Neural progenitor cell (in vitro differentiated cells): ENCODE results near the gene ZFYVE9. TPM values are rescaled to one million over a fixed set of nuclear protein-coding genes. Genes with fewer than 3 reads are reported as not detected.

ENCODE experiments used
- DNase-seq: peaks from one replicate; pipeline ENCODE4 v3.0.0-alpha.2; 2016; ENCODE audit warnings: low spot score
- H2AFZ ChIP-seq: fragments of 200-600 bp; sonication (generic); replicated peaks from 2 replicates; pipeline ENCODE4 v1.6.1; 2016; ENCODE audit warnings: antibody characterized with exemption
- H3F3A ChIP-seq: fragments of 200-600 bp; sonication (generic); 2 replicates; pipeline ENCODE4 v1.6.1; 2016; ENCODE audit warnings: antibody characterized with exemption, low read depth
- H3K27ac ChIP-seq: fragments of 200-600 bp; sonication (generic); 2 replicates; pipeline ENCODE4 v1.5.1; 2016; ENCODE audit warnings: mild to moderate bottlenecking
- H3K27me3 ChIP-seq: fragments of 200-600 bp; sonication (generic); 2 replicates; pipeline ENCODE4 v1.6.1; 2016; ENCODE audit warnings: mild to moderate bottlenecking, moderate library complexity
- H3K36me3 ChIP-seq: fragments of 200-600 bp; sonication (generic); 2 replicates; pipeline ENCODE4 v1.5.1; 2016
- H3K4me1 ChIP-seq: fragments of 200-600 bp; sonication (generic); 2 replicates; pipeline ENCODE4 v1.6.1; 2016; ENCODE audit warnings: mixed run types
- H3K4me2 ChIP-seq: fragments of 200-600 bp; sonication (generic); 2 replicates; pipeline ENCODE4 v1.6.1; 2016
- H3K4me3 ChIP-seq: fragments of 200-600 bp; sonication (generic); 2 replicates; pipeline ENCODE4 v1.5.1; 2016
- H3K79me2 ChIP-seq: fragments of 200-600 bp; sonication (generic); 2 replicates; pipeline ENCODE4 v1.6.1; 2016; ENCODE audit warnings: low read depth
- H3K9ac ChIP-seq: fragments of 200-600 bp; sonication (generic); 2 replicates; pipeline ENCODE4 v1.6.1; 2016
- H3K9me3 ChIP-seq: fragments of 200-600 bp; sonication (generic); 2 replicates; pipeline ENCODE4 v1.5.1; 2016; ENCODE audit warnings: low read depth
- H4K20me1 ChIP-seq: fragments of 200-600 bp; sonication (generic); 2 replicates; pipeline ENCODE4 v1.6.1; 2016; ENCODE audit warnings: low read depth
- H3K27ac Mint-ChIP-seq: 3 replicates; pipeline ENCODE4 v1.8.0; 2021; ENCODE audit warnings: mixed read lengths
- H3K27me3 Mint-ChIP-seq: 2 replicates; pipeline ENCODE4 v1.8.0; 2022; ENCODE audit warnings: low read depth, mild to moderate bottlenecking, inconsistent platforms, moderate library complexity, mixed read lengths; ENCODE audit not compliant: insufficient read depth
- H3K36me3 Mint-ChIP-seq: 3 replicates; pipeline ENCODE4 v1.8.0; 2021; ENCODE audit warnings: mixed read lengths
- H3K4me1 Mint-ChIP-seq: 3 replicates; pipeline ENCODE4 v1.8.0; 2021; ENCODE audit warnings: mixed read lengths
- H3K4me3 Mint-ChIP-seq: 3 replicates; pipeline ENCODE4 v1.8.0; 2021; ENCODE audit warnings: mild to moderate bottlenecking, moderate library complexity, mixed read lengths
- H3K9me3 Mint-ChIP-seq: 3 replicates; pipeline ENCODE4 v1.8.0; 2020; ENCODE audit warnings: mixed read lengths
- EZH2 ChIP-seq: fragments of 200-600 bp; sonication (generic); IDR thresholded peaks from 2 replicates; pipeline ENCODE4 v1.6.1; 2017; ENCODE audit warnings: antibody characterized with exemption, mild to moderate bottlenecking, moderate library complexity
- EZH2phosphoT487 ChIP-seq: fragments of 200-600 bp; sonication (generic); IDR thresholded peaks from 2 replicates; pipeline ENCODE4 v1.6.1; 2017; ENCODE audit warnings: antibody characterized with exemption
- total RNA-seq: library from RNA; depleted of rRNA; stranded (reverse); fragments of >200 nt; gene quantifications from 2 replicates; pipeline ENCODE4 v1.2.3, GENCODE V29; 2015; ENCODE audit warnings: low replicate concordance
- TF ChIP-seq, protein P1 (sequence below): fragments of 200-600 bp; sonication (generic); IDR thresholded peaks from 2 replicates; pipeline ENCODE4 v1.5.1; 2017; ENCODE audit warnings: antibody characterized with exemption, mild to moderate bottlenecking

Gene ZFYVE9
- total RNA-seq, 1 donor from 2014 or later, result 42.7 TPM

DNA sequence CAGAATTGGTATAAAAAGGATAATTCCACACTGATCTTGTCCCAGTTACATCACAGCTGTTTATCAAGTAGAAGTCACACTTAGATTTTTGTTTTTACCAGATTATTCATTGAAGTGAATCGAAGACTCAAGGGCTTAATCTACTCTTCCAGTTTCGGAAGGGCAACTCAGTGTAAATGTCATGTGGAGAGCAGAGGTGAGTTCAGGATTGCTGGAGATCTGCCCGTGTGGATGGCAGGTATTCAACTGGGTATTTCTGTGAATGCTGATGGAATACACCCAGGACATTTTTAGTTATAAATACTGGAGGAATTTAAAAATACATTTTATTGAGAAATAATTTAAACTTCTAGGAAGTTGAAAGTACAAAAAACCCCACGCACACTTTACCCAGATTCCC lies 204.8 kb downstream of the ZFYVE9 start:
- no peaks in the 10 kb centered on the region for H3K27me3 ChIP-seq
- H2AFZ ChIP-seq, result no peak overlapping the region
- no peaks in the 10 kb centered on the region for H3K9me3 ChIP-seq
- Mint-ChIP-seq H3K36me3 (peaks cover 15% of the 10 kb centered on the region), H3K4me3 (no peak overlapping the region), H3K27ac (no peak overlapping the region), H3K27me3 (peaks cover 2% of the 10 kb centered on the region), H3K9me3 (no peaks in the 10 kb centered on the region), H3K4me1 (peaks cover 18% of the 10 kb centered on the region)
- no peaks in the 10 kb centered on the region for H3K36me3 ChIP-seq
- H3K4me3 ChIP-seq, result no peak overlapping the region
- no peak overlapping the region for H3K9ac ChIP-seq
- H3F3A ChIP-seq, result peaks cover 35% of the 10 kb centered on the region
- H4K20me1 ChIP-seq, result no peaks in the 10 kb centered on the region
- no peak overlapping the region for H3K4me2 ChIP-seq
- peaks cover 26% of the 10 kb centered on the region for H3K4me1 ChIP-seq
- H3K27ac ChIP-seq, result no peak overlapping the region
- TF ChIP-seq, protein P1, sequence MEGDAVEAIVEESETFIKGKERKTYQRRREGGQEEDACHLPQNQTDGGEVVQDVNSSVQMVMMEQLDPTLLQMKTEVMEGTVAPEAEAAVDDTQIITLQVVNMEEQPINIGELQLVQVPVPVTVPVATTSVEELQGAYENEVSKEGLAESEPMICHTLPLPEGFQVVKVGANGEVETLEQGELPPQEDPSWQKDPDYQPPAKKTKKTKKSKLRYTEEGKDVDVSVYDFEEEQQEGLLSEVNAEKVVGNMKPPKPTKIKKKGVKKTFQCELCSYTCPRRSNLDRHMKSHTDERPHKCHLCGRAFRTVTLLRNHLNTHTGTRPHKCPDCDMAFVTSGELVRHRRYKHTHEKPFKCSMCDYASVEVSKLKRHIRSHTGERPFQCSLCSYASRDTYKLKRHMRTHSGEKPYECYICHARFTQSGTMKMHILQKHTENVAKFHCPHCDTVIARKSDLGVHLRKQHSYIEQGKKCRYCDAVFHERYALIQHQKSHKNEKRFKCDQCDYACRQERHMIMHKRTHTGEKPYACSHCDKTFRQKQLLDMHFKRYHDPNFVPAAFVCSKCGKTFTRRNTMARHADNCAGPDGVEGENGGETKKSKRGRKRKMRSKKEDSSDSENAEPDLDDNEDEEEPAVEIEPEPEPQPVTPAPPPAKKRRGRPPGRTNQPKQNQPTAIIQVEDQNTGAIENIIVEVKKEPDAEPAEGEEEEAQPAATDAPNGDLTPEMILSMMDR, result no peak
- TF ChIP-seq EZH2 (no peak), EZH2phosphoT487 (no peak)
- no peak for DNase-seq
- H3K79me2 ChIP-seq, result no peaks in the 10 kb centered on the region

DNA sequence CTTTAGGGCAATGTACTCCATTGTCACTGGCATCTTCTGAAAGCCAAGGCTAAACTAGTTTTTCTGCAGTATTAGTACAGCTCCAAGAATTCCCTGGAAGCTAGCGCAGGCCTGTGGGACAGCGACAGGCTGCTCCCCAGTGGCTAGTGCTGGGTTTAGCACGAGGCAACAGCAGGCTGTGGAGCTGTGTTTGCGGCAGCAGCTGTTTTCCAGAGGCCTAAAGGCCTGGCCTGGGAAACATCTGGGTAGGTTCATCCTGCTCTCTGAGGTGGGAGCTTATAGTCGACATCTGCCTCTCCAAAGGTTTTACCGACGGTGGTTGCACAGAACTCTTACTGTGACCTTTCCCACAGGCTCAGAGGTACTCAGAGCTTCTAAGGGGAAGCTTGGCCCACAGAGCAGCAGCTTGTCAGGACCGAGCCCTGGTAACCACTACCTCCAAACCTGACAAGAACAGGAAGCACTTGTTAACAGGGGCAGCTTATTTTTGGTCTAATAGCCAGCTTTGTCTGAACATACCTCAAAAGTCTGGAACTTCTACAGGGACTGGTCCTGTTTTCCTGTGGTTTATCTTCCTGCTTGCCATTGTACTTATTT lies 206.9 kb downstream of the ZFYVE9 start:
- peak; percentile 71 for DNase-seq
- Mint-ChIP-seq H3K9me3 (no peaks in the 10 kb centered on the region), H3K27me3 (peaks cover 4% of the 10 kb centered on the region), H3K36me3 (peaks cover 28% of the 10 kb centered on the region), H3K4me3 (no peak overlapping the region), H3K4me1 (peaks cover 18% of the 10 kb centered on the region), H3K27ac (no peak overlapping the region)
- no peaks in the 10 kb centered on the region for H3K79me2 ChIP-seq
- H3K4me1 ChIP-seq, result peaks cover 31% of the 10 kb centered on the region
- no peak for TF ChIP-seq EZH2
- TF ChIP-seq, protein P1, result peak; percentile 61
- TF ChIP-seq EZH2phosphoT487, result no peak
- H3K9ac ChIP-seq, result no peak overlapping the region
- no peak overlapping the region for H3K4me2 ChIP-seq
- peaks cover 44% of the 10 kb centered on the region for H3F3A ChIP-seq
- no peaks in the 10 kb centered on the region for H4K20me1 ChIP-seq
- no peaks in the 10 kb centered on the region for H3K27me3 ChIP-seq
- no peak overlapping the region for H3K4me3 ChIP-seq
- no peaks in the 10 kb centered on the region for H3K9me3 ChIP-seq
- no peaks in the 10 kb centered on the region for H3K36me3 ChIP-seq
- H2AFZ ChIP-seq, result no peak overlapping the region
- H3K27ac ChIP-seq, result peak overlapping the region; percentile 74

DNA sequence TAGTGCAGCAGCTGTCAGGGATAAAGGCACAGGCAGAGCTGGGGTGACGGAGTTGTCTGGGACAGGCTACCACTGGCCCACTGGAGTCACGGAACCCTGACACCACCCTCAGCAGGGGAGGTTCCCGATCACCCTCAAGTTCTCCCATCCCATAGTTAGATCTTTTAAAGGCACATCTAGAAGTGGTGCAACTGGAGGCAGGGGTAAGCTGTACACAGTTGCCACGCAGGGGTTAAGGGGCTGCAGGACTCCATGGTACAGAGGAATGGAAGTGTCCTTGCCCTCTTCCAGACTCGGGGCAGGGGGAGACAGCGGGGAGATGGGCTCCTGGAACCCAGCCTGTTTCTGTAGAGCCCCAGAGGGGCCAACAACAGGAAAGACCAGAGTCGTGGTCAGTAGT lies 210.8 kb downstream of the ZFYVE9 start:
- H3K27me3 Mint-ChIP-seq, result peaks cover 8% of the 10 kb centered on the region
- no peaks in the 10 kb centered on the region for H4K20me1 ChIP-seq
- H3K27ac Mint-ChIP-seq, result no peak overlapping the region
- DNase-seq, result no peak
- no peak overlapping the region for H3K4me2 ChIP-seq
- no peaks in the 10 kb centered on the region for H3K9me3 ChIP-seq
- peaks cover 31% of the 10 kb centered on the region for H3K4me1 ChIP-seq
- H3K36me3 ChIP-seq, result no peaks in the 10 kb centered on the region
- peaks cover 44% of the 10 kb centered on the region for H3K36me3 Mint-ChIP-seq
- H3K4me1 Mint-ChIP-seq, result peaks cover 18% of the 10 kb centered on the region
- peaks cover 44% of the 10 kb centered on the region for H3F3A ChIP-seq
- H3K4me3 ChIP-seq, result no peak overlapping the region
- TF ChIP-seq EZH2phosphoT487, result no peak
- no peak for TF ChIP-seq EZH2
- TF ChIP-seq, protein P1, result no peak
- H3K9ac ChIP-seq, result no peak overlapping the region
- H3K27me3 ChIP-seq, result no peaks in the 10 kb centered on the region
- no peaks in the 10 kb centered on the region for H3K9me3 Mint-ChIP-seq
- H2AFZ ChIP-seq, result no peak overlapping the region
- no peak overlapping the region for H3K4me3 Mint-ChIP-seq
- no peaks in the 10 kb centered on the region for H3K79me2 ChIP-seq
- H3K27ac ChIP-seq, result peak overlapping the region; percentile 67
